Vagina (tissue), 2 donors: ENCODE measurements around the gene SPAG16. TPM values are rescaled to one million over a fixed set of nuclear protein-coding genes. Genes with fewer than 3 reads are reported as not detected.

ENCODE experiments used
- DNase-seq, 2 donors: peaks; one replicate each; pipeline ENCODE4 v3.0.0-alpha.2; 2017; ENCODE audit errors: extremely low spot score in 2 of 2
- H3K27ac ChIP-seq: fragments of 200-600 bp; sonication (generic); one replicate; pipeline ENCODE4 v1.5.1; 2019
- H3K27me3 ChIP-seq: fragments of 200-600 bp; sonication (generic); one replicate; pipeline ENCODE4 v1.5.1; 2019
- H3K36me3 ChIP-seq, 2 donors: fragments of 200-600 bp; sonication (generic); one replicate each; pipeline ENCODE4 v1.5.1; 2017 to 2019
- H3K4me1 ChIP-seq: fragments of 200-600 bp; sonication (generic); one replicate; pipeline ENCODE4 v1.5.1; 2019
- H3K4me3 ChIP-seq, 2 donors: fragments of 200-600 bp; sonication (generic); 1 replicate in 1 of 2; 2 replicates in 1 of 2; pipeline ENCODE4 v1.5.1; 2016 to 2019
- H3K9me3 ChIP-seq: fragments of 200-600 bp; sonication (generic); one replicate; pipeline ENCODE4 v1.5.1; 2019
- CTCF ChIP-seq, 3 experiments: fragments of 450-650 bp in 2 of 3; fragments of 200-600 bp in 1 of 3; sonication (generic) in 1 of 3; IDR thresholded peaks; one replicate each; pipeline ENCODE4 v1.5.1; 2017 to 2019; ENCODE audit warnings: antibody characterized with exemption in 3 of 3, mild to moderate bottlenecking in 2 of 3, moderate library complexity in 2 of 3
- POLR2A ChIP-seq, 2 donors: fragments of 450-650 bp; IDR thresholded peaks; one replicate each; pipeline ENCODE4 v1.6.1; 2017; ENCODE audit warnings: antibody characterized with exemption in 2 of 2, mild to moderate bottlenecking in 2 of 2, moderate library complexity in 2 of 2
- POLR2AphosphoS5 ChIP-seq, 2 donors: sonication (generic); formaldehyde crosslinking; IDR thresholded peaks; one replicate each; pipeline ENCODE4 v1.9.0; 2017; ENCODE audit warnings: antibody characterized with exemption in 2 of 2, mild to moderate bottlenecking in 2 of 2, low read depth in 1 of 2; ENCODE audit not compliant: insufficient read depth in 1 of 2
- intact Hi-C: fragments of 100-400 bp; cut with DNase I; formaldehyde crosslinking; loops from one replicate; pipeline ENCODE4 v1.15.1; 2023
- total RNA-seq: library from RNA; depleted of rRNA; stranded (reverse); fragments of >200 nt; gene quantifications from one replicate; pipeline ENCODE4 v1.2.3, GENCODE V29; 2016

SPAG16 gene
- total RNA-seq, 1 donor from 2014 or later, result 30.2 TPM

GRCh38 chr2:214184461-214184860 is 900.2 kb downstream of the SPAG16 start:
- Histone ChIP-seq H3K36me3 (no peaks in the 10 kb centered on the region), H3K27me3 (no peaks in the 10 kb centered on the region), H3K9me3 (no peaks in the 10 kb centered on the region), H3K27ac (no peak overlapping the region), H3K4me3 (no peak overlapping the region), H3K4me1 (no peaks in the 10 kb centered on the region)
- TF ChIP-seq CTCF (IDR thresholded peaks at IDR 0.05) (no peak), POLR2A (IDR thresholded peaks at IDR 0.05) (no peak), POLR2AphosphoS5 (IDR thresholded peaks at IDR 0.05; ENCODE audit: insufficient read depth in 1 of 2, low read depth in 1 of 2) (no peak)
- intact Hi-C loops, result loop anchor here (10.0 kb wide), 1 partner anchor 250 kb away; no protein-coding TSS in a partner anchor
- DNase-seq, result no peak

- Histone ChIP-seq H3K4me1 (no peaks in the 10 kb centered on the region), H3K9me3 (no peaks in the 10 kb centered on the region), H3K27me3 (no peaks in the 10 kb centered on the region), H3K36me3 (no peaks in the 10 kb centered on the region), H3K4me3 (no peak overlapping the region), H3K27ac (no peak overlapping the region)
- intact Hi-C loops, result loop anchor here (10.0 kb wide), 1 partner anchor 249 kb away; no protein-coding TSS in a partner anchor
- DNase-seq, result no peak
- TF ChIP-seq POLR2A (IDR thresholded peaks at IDR 0.05) (no peak), POLR2AphosphoS5 (IDR thresholded peaks at IDR 0.05; ENCODE audit: insufficient read depth in 1 of 2, low read depth in 1 of 2) (no peak), CTCF (IDR thresholded peaks at IDR 0.05) (no peak)
These were observed 901.3 kb downstream of the SPAG16 start for GRCh38 chr2:214185546-214185945.

GRCh38 chr2:214192711-214193110 is 908.4 kb downstream of the SPAG16 start:
- no peaks in the 10 kb centered on the region for H3K27me3 ChIP-seq
- intact Hi-C loops, result no loop called here
- no peaks in the 10 kb centered on the region for H3K36me3 ChIP-seq
- no peak overlapping the region for H3K4me3 ChIP-seq
- DNase-seq, result no peak
- H3K27ac ChIP-seq, result no peak overlapping the region
- H3K4me1 ChIP-seq, result no peaks in the 10 kb centered on the region
- no peak for TF ChIP-seq POLR2A (IDR thresholded peaks at IDR 0.05)
- no peak for TF ChIP-seq POLR2AphosphoS5 (IDR thresholded peaks at IDR 0.05; ENCODE audit: insufficient read depth in 1 of 2, low read depth in 1 of 2)
- no peak for TF ChIP-seq CTCF (IDR thresholded peaks at IDR 0.05)
- H3K9me3 ChIP-seq, result no peaks in the 10 kb centered on the region

- no peaks in the 10 kb centered on the region for H3K36me3 ChIP-seq
- no peak overlapping the region for H3K27ac ChIP-seq
- no peaks in the 10 kb centered on the region for H3K27me3 ChIP-seq
- H3K9me3 ChIP-seq, result no peaks in the 10 kb centered on the region
- DNase-seq, result no peak
- intact Hi-C loops, result no loop called here
- H3K4me3 ChIP-seq, result no peak overlapping the region
- no peaks in the 10 kb centered on the region for H3K4me1 ChIP-seq
- TF ChIP-seq POLR2AphosphoS5 (IDR thresholded peaks at IDR 0.05; ENCODE audit: insufficient read depth in 1 of 2, low read depth in 1 of 2), result no peak
- no peak for TF ChIP-seq CTCF (IDR thresholded peaks at IDR 0.05)
- TF ChIP-seq POLR2A (IDR thresholded peaks at IDR 0.05), result no peak
These were observed 909.7 kb downstream of the SPAG16 start for GRCh38 chr2:214193943-214194342.

GRCh38 chr2:214196260-214196659 is 912.0 kb downstream of the SPAG16 start:
- H3K27ac ChIP-seq, result no peak overlapping the region
- intact Hi-C loops, result no loop called here
- no peaks in the 10 kb centered on the region for H3K27me3 ChIP-seq
- TF ChIP-seq POLR2A (IDR thresholded peaks at IDR 0.05), result no peak
- TF ChIP-seq CTCF (IDR thresholded peaks at IDR 0.05), result no peak
- no peak for TF ChIP-seq POLR2AphosphoS5 (IDR thresholded peaks at IDR 0.05; ENCODE audit: insufficient read depth in 1 of 2, low read depth in 1 of 2)
- no peak overlapping the region for H3K4me3 ChIP-seq
- no peaks in the 10 kb centered on the region for H3K9me3 ChIP-seq
- DNase-seq, result no peak
- no peaks in the 10 kb centered on the region for H3K4me1 ChIP-seq
- H3K36me3 ChIP-seq, result no peaks in the 10 kb centered on the region
